GM12873 (cell line): ENCODE measurements around the gene RASA3.

ENCODE experiments used
- CTCF ChIP-seq: IDR thresholded peaks from 2 replicates; pipeline ENCODE4 v1.5.1; 2012; ENCODE audit warnings: low read depth, mild to moderate bottlenecking, moderate library complexity, low read length, control low read depth; ENCODE audit not compliant: insufficient read depth; ENCODE audit errors: missing control alignments

The RASA3 gene

GRCh38 chr13:113971471-113972231 lies 160.8 kb downstream of the RASA3 start:
- no peak for TF ChIP-seq CTCF

DNA sequence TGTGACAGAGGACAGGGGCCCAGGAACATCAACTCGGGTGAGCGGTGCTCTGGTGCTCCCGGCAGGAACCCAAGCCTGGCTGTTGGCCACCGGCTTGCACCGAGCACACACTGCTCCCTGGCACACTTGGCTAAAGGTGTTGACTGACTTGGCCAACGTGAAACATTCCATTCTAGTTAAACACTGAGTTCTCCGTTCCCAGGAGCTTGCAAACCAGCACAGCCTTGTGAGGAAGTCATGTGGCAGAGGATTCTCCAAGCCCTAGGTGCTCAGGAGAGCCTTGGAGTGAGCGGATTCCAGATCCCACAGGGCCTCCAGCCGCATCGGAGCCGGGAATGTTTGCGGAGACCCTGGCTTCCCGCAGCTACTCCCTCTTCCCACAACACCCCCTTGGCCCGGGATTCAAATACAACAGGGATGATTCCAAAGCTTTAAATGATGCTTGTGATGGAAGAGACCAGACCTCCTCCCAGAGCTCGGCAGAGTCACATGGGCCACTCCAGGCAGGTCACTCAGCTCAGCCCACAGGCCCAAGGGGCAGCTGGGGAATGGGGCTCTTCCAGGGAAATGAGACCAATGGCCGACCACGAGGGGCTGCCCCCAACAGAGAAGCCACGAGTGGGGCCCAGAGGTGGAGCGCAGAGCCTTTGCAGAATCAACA lies 161.5 kb downstream of the RASA3 start:
- no peak for TF ChIP-seq CTCF

DNA sequence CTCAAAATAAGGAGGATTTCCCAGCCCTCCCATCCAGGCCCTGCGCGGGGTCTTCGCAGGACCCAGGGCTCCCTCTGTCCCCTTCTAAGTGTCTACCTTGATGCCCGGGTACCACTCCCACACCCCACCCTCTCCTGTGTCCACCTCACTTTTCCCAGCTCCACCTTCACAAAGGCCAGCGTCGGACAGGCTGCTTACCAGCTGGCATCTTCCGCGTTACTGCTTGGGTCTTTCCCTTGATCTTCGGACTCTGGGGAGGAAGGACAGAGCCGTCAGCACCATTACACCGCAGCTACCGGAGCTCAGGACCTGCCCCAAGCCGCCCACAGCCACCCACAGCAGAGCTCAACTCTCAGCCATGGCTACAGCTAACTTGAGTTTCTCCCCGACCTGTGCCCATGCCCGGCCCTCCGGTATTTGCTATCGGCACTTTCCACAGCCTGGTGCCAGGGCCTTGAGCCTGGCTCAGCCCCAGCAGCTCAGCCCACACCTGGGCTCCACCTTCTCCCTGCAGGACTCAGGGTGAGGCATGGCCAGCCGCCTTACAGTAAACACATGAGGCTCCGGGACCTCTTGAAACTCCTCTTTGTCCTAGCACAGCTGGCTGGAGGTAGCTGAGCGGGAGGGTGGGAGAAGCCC lies 162.3 kb downstream of the RASA3 start:
- TF ChIP-seq CTCF = no peak

GRCh38 chr13:113969311-113969972 lies 163.0 kb downstream of the RASA3 start:
- no peak for TF ChIP-seq CTCF

DNA sequence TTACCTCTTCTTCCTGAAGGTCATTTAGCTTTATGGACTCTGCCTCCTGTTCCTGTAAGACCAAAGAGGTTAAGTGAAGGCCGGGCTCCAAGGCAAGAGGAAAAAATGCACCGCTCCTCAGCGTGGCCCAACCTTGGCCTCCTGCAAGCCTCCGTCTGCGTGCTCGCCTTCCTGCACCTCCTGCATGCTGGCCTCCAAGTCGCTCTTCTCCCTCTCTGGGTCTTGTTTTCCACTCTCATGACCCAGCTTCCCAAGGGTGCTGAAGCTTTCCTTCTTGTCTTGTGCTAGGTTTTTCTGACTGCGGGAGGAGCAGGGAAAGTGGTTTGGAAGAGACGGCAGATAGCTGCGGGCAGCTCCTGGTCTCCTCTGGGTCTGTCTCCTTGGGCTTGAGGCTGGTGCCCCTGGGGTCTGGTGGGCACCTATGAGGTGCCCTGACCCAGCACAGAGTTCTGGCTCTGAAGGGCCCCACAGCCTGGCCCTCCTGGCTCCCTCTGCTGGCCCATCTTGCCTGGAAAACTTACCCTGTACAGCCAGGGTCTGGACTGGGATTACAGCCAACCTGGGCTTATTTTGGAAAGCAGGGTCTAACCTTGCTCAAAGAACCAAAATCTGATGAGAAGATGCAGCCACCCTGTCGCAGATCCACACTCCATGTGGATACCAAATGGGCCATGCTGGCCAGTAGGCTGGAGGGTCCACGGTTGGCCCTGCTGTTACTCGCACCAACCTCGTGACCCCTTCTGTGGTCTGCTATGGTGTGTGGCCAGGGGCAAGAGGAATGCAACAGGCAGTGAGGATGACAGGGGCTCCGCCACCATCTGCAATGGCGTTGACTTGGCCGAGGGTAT lies 163.7 kb downstream of the RASA3 start:
- TF ChIP-seq CTCF = no peak

GRCh38 chr13:113967729-113968462 lies 164.5 kb downstream of the RASA3 start:
- TF ChIP-seq CTCF = no peak
